ENCODE results near the gene SLC41A1.

- TF ChIP-seq POLR2A (IDR thresholded peaks at IDR 0.05) (no peak), CTCF (IDR thresholded peaks at IDR 0.05) (no peak)
Measured at GRCh38 chr1:205746757-205747412, 66.1 kb downstream of the SLC41A1 start.
